Testis (tissue), 3 donors: ENCODE data around the gene DDX49. TPM values are rescaled to one million over a fixed set of nuclear protein-coding genes. Genes with fewer than 3 reads are reported as not detected.

Source experiments
- DNase-seq: peaks from one replicate; pipeline ENCODE4 v3.0.0-alpha.2; 2019
- H3K27ac ChIP-seq, 2 donors: fragments of 200-600 bp; sonication (generic); one replicate each; pipeline ENCODE4 v1.5.1; 2019
- H3K27me3 ChIP-seq: fragments of 200-600 bp; sonication (generic); one replicate; pipeline ENCODE4 v1.5.1; 2019
- H3K36me3 ChIP-seq: fragments of 200-600 bp; sonication (generic); one replicate; pipeline ENCODE4 v1.5.1; 2017; ENCODE audit warnings: low read depth; ENCODE audit errors: missing control alignments
- H3K4me1 ChIP-seq: fragments of 200-600 bp; sonication (generic); one replicate; pipeline ENCODE4 v1.5.1; 2019
- H3K4me3 ChIP-seq, 2 donors: fragments of 200-600 bp; sonication (generic); one replicate each; pipeline ENCODE4 v1.5.1; 2017 to 2019
- H3K9me3 ChIP-seq: fragments of 200-600 bp; sonication (generic); one replicate; pipeline ENCODE4 v1.5.1; 2017
- POLR2A ChIP-seq: fragments of 450-650 bp; IDR thresholded peaks from one replicate; pipeline ENCODE4 v1.6.1; 2017; ENCODE audit warnings: antibody characterized with exemption, mild to moderate bottlenecking, moderate library complexity
- WGBS, 2 donors: methylation state at CpG; one replicate each; pipeline ENCODE4 v1.1.5; 2018; 5-methylcytosine and 5-hydroxymethylcytosine counted together
- intact Hi-C: fragments of 100-400 bp; cut with DNase I; formaldehyde crosslinking; loops from one replicate; pipeline ENCODE4 v1.15.1; 2023; ENCODE audit warnings: low total_unique reads
- polyA plus RNA-seq: library from polyadenylated mRNA; stranded (reverse); fragments of 350-450 nt; fragmentation: Illumina TruSeq; extraction: RNeasy Lipid Tissue Mini Kit (QIAGEN cat#74804); gene quantifications from one replicate; pipeline ENCODE4 v1.2.3, GENCODE V29; 2014; ENCODE audit warnings: low read depth, low replicate concordance; ENCODE audit not compliant: insufficient read depth
- total RNA-seq, 2 donors: library from RNA; depleted of rRNA; stranded (reverse); fragments of >200 nt; gene quantifications; one replicate each; pipeline ENCODE4 v1.2.3, GENCODE V29; 2016
- TF ChIP-seq, protein P1 (sequence below), 3 experiments: fragments of 450-650 bp in 2 of 3; fragments of 200-600 bp in 1 of 3; sonication (generic) in 1 of 3; IDR thresholded peaks; one replicate each; pipeline ENCODE4 v1.5.1; 2016 to 2019; ENCODE audit warnings: antibody characterized with exemption in 3 of 3, mild to moderate bottlenecking in 2 of 3, moderate library complexity in 1 of 3

The DDX49 gene
- total and polyA plus RNA-seq, 3 donors from 2014 or later: 65.6 to 95.6 (median 84.8) TPM

DNA sequence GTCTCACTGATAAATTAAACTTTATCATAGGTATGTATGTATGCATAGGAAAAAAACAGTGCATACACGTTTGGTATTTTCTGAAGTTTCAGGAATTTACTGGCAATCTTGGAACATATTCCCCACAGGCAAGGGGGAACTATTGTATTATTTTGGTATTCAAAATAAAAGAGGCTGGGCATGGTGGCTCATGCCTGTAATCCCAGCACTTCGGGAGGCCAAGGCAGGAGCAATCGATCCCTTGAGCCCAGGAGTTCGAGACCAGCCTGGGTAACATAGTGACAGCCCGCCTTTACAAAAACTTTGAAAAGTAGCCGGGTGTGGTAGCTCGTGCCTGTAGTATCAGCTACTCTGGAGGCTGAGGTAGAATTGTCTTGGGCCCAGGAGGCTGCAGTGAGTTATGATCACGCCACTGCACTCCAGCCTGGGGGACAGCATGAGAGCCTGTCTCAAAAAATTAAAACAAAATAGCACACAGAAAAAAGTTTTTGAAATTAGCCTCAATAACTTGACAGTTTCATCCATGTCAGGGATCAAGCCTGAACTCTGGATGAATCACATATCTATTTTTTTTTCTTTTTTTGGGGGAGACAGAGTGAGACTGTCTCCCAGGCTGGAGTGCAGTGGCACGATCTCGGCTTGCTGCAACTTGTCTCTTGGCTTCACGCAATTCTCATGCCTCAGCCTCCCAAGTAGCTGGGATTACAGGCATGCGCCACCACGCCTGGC, 50.6 kb downstream of the DDX49 start:
- no peak for TF ChIP-seq POLR2A
- TF ChIP-seq, protein P1, sequence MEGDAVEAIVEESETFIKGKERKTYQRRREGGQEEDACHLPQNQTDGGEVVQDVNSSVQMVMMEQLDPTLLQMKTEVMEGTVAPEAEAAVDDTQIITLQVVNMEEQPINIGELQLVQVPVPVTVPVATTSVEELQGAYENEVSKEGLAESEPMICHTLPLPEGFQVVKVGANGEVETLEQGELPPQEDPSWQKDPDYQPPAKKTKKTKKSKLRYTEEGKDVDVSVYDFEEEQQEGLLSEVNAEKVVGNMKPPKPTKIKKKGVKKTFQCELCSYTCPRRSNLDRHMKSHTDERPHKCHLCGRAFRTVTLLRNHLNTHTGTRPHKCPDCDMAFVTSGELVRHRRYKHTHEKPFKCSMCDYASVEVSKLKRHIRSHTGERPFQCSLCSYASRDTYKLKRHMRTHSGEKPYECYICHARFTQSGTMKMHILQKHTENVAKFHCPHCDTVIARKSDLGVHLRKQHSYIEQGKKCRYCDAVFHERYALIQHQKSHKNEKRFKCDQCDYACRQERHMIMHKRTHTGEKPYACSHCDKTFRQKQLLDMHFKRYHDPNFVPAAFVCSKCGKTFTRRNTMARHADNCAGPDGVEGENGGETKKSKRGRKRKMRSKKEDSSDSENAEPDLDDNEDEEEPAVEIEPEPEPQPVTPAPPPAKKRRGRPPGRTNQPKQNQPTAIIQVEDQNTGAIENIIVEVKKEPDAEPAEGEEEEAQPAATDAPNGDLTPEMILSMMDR (IDR thresholded peaks at IDR 0.05): no peak
- H3K27me3 ChIP-seq: no peaks in the 10 kb centered on the region
- peaks cover 8% of the 10 kb centered on the region for H3K4me1 ChIP-seq

DNA sequence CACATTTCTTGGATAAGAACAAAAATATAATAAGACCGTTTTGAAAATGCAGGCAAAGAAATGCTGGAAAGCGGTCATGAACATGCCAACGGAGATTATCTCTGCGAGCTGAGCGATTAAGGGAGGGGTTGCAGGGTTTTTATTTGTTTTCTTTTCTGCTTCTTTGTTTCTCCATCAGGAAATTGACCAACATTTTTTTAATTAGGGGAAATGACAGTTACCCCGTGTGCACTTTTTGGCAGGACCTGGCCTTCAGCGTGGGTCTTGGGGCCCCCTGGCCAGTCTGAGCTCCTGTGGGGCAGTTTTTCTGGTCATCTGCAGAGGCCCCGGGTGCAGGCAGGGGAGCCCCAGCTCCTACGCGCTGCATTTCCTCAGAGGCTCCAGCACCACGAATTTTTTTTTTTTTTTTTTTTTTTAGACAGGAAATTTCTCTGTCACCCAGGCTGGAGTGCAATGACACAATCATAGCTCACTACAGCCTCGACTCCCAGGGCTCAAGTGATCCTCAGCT, 52.8 kb downstream of the DDX49 start:
- H3K27ac ChIP-seq: peak overlapping the region; percentile 37 to 76
- peaks cover 8% of the 10 kb centered on the region for H3K4me1 ChIP-seq
- H3K4me3 ChIP-seq: no peak overlapping the region
- no peaks in the 10 kb centered on the region for H3K36me3 ChIP-seq
- intact Hi-C loops: no loop called here
- TF ChIP-seq POLR2A: no peak
- TF ChIP-seq, protein P1 (IDR thresholded peaks at IDR 0.05): no peak
- H3K9me3 ChIP-seq: no peaks in the 10 kb centered on the region
- peak; percentile 34 for DNase-seq
- H3K27me3 ChIP-seq: no peaks in the 10 kb centered on the region
- 22 to 37% methylated on average over 12 of the region's 12 CpGs for WGBS, 2 donors

More for the DNA sequence above, 50.6 kb downstream of the DDX49 start:
- H3K27ac ChIP-seq: no peak overlapping the region
- DNase-seq: no peak
- H3K36me3 ChIP-seq: no peaks in the 10 kb centered on the region
- 86 to 89% methylated on average over 13 of the region's 13 CpGs for WGBS, 2 donors
- no peak overlapping the region for H3K4me3 ChIP-seq
- intact Hi-C loops: no loop called here
- H3K9me3 ChIP-seq: no peaks in the 10 kb centered on the region

DNA sequence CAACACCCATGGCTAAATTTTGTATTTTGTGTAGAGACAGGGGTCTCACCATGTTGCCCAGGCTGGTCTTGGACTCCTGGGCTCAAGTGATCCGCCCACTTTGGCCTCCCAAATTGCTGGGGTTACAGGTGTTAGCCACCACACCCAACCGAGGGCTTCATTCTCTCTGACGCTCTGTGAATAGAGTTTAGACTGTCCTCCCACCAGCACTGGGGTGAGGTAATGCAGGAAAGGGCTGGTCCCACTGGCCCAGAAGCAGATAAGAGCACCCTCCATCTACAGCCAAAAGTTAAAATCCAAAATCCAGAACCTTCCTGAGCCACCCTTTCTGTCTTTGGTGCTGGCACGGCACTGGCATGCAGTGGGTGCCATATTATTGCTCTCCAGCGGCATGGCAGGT, 53.3 kb downstream of the DDX49 start:
- 78 to 80% methylated on average over 4 to 5 of the region's 5 CpGs for WGBS, 2 donors
- H3K27ac ChIP-seq: peak overlapping the region; percentile 37 to 76
- intact Hi-C loops: no loop called here
- H3K36me3 ChIP-seq: no peaks in the 10 kb centered on the region
- TF ChIP-seq POLR2A: no peak
- TF ChIP-seq, protein P1 (IDR thresholded peaks at IDR 0.05): no peak
- DNase-seq: no peak
- no peak overlapping the region for H3K4me3 ChIP-seq
- peaks cover 13% of the 10 kb centered on the region for H3K4me1 ChIP-seq
- no peaks in the 10 kb centered on the region for H3K27me3 ChIP-seq
- no peaks in the 10 kb centered on the region for H3K9me3 ChIP-seq

DNA sequence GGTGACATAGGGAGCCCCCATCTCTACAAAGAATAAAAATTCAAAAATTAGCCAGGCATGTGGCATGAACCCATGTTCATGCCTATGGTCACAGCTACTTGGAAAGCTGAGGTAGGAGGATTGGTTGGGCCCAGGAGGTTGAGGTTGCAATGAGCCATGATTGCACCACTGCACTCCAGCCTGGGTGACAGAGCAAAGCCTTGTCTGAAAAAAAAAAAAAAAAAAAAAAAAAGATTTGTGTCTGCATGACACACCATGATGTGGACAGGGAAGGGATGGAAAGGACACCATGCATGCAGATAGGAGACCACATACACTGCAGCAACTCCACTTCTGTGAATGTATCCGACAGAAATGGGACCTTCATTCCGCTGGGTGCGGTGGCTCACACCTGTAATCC, 55.5 kb downstream of the DDX49 start:
- DNase-seq: no peak
- H3K4me3 ChIP-seq: no peak overlapping the region
- peaks cover 13% of the 10 kb centered on the region for H3K4me1 ChIP-seq
- intact Hi-C loops: no loop called here
- WGBS, 2 donors: 88 to 94% methylated on average over 3 of the region's 3 CpGs
- no peak overlapping the region for H3K27ac ChIP-seq
- H3K27me3 ChIP-seq: no peaks in the 10 kb centered on the region
- TF ChIP-seq, protein P1 (IDR thresholded peaks at IDR 0.05): no peak
- no peak for TF ChIP-seq POLR2A
- no peaks in the 10 kb centered on the region for H3K36me3 ChIP-seq
- no peaks in the 10 kb centered on the region for H3K9me3 ChIP-seq

DNA sequence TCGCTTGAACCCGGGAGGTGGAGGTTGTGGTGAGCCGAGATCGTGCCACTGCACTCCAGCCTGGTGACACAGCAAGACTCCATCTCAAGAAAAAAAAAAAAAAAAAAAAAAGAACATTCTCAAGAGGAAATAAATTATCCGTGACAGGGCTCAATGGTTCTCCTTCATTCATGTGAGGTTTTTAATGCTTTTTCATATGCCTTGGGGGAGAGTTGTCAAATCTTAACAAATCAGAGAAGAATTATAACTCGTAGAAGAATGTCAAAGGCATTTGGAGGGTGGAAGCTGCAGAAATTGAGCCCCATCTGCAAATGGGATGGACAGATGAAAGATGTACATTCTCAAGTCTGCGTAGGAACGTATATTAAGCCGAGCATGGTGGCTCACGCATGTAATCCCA, 56.4 kb downstream of the DDX49 start:
- no peak overlapping the region for H3K27ac ChIP-seq
- no peak for DNase-seq
- TF ChIP-seq, protein P1 (IDR thresholded peaks at IDR 0.05): no peak
- no peak for TF ChIP-seq POLR2A
- H3K4me1 ChIP-seq: peaks cover 13% of the 10 kb centered on the region
- WGBS, 2 donors: 84% methylated on average over 10 of the region's 10 CpGs
- no peak overlapping the region for H3K4me3 ChIP-seq
- no peaks in the 10 kb centered on the region for H3K9me3 ChIP-seq
- no peaks in the 10 kb centered on the region for H3K36me3 ChIP-seq
- intact Hi-C loops: no loop called here
- H3K27me3 ChIP-seq: no peaks in the 10 kb centered on the region
